A549 treated with CpdA at 1 μM for 4 hours (cell line): ENCODE data around the gene MYL5. TPM values are rescaled to one million over a fixed set of nuclear protein-coding genes. Genes with fewer than 3 reads are reported as not detected.

Experiments used
- total RNA-seq: library from RNA; stranded (reverse); fragments of 200-300 nt; extraction: Qiagen RNA extraction; gene quantifications from 5 replicates; pipeline ENCODE4 v1.2.3, GENCODE V29; 2022; ENCODE audit warnings: low read depth

MYL5 gene
- 7.7 to 12.7 TPM (median 11.2 TPM) in 5 replicates for total RNA-seq

GRCh38 chr4:674172-675035 lies at the start of gene MYL5, which contains the start of gene ATP5ME:
Gene MYL5 (plus strand): TSS chr4:674542. CDS start chr4:678027, 3,485 bp downstream.
Gene ATP5ME (minus strand): TSS chr4:674276. CDS start chr4:674247, 29 bp downstream.

GRCh38 chr4:624705-625590 lies 49.4 kb upstream of the MYL5 start, which contains the start of gene PDE6B:
Gene PDE6B (plus strand): TSS chr4:625573. CDS start chr4:625627, 54 bp downstream.

GRCh38 chr4:688854-689681 lies 14.7 kb downstream of the MYL5 start, which contains the start of gene SLC49A3:
Gene SLC49A3 (minus strand): TSS chr4:689151. CDS start chr4:689127, 24 bp downstream.

GRCh38 chr4:705278-706082 lies 31.1 kb downstream of the MYL5 start, which contains the start of gene PCGF3:
Gene PCGF3 (plus strand): TSS chr4:705832. CDS start chr4:733681, 27,849 bp downstream.

Other genes starting within 250 kb of the MYL5 start
- gene ZNF721, start 175.4 kb upstream of the MYL5 start, total RNA-seq: 12.9 to 18.6 TPM (median 13.9 TPM) in 5 replicates
- 19.7 to 26.2 TPM (median 25.2 TPM) in 5 replicates for gene PIGG, start 175.3 kb upstream of the MYL5 start, total RNA-seq
- not detected in 5 replicates for gene TMEM271, start 98.2 kb upstream of the MYL5 start, total RNA-seq
- gene PDE6B, start 49.0 kb upstream of the MYL5 start, total RNA-seq: not detected in 5 replicates
- 349 to 448 TPM (median 380 TPM) in 5 replicates for gene ATP5ME, start 266 bp upstream of the MYL5 start, total RNA-seq
- gene SLC49A3, start 14.6 kb downstream of the MYL5 start, total RNA-seq: 0.10 to 0.42 TPM (median 0.20 TPM) in 5 replicates
- gene PCGF3, start 31.3 kb downstream of the MYL5 start, total RNA-seq: 14.4 to 23.1 TPM (median 21.0 TPM) in 5 replicates
- gene CPLX1, start 151.6 kb downstream of the MYL5 start, total RNA-seq: 0.57 to 0.93 TPM (median 0.69 TPM) in 5 replicates